ENCODE measurements around the gene PSMB5. TPM values are rescaled to one million over a fixed set of nuclear protein-coding genes. Genes with fewer than 3 reads are reported as not detected.

The PSMB5 gene
- total RNA-seq, 1 experiment from 2014 or later = 224 TPM

DNA sequence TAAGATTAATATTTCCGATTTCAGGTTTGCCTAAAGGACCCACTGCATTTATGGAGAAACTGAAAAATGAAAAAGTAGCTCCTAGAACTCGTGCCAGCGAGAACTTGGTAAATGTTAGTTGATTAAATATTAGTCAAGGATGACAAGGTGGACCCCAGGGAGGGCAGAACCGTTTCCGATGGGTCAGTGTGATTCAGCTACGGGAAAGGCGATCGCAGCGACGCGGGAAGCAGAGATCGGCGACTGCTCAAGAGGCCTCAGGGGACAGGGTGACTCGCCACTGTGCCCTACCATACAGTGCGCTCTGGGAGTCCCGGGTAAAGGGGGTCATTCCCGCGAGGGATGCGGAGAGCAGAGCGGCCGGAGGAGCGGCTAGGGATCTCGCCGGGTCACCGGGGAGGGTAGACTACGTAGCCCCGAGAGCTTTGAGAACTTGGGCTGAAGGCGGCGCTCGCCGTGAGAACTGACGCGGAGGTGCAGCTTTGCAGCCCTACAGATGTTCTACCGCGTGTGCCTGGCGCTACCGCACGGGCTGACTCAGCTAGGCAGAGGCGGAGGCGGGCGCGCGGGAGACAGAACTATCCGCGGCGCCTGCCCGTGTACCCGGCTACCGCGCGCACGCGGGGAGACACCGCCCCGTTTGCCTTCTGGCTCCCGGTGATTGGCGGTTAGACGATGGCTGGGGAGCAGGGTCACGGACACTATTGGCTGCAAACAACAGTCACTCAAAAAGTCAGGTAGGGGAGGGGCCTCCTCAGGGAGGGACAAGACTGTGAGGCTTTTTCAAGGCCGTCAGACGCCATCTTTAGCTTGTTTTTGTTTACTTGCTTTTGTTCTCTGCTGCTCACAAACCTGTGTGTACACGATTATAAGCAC, 27.9 kb downstream of the PSMB5 start (continued):
- TF ChIP-seq ZNF396 (CRISPR knock-in tag; IDR thresholded peaks at IDR 0.05; ENCODE audit: borderline replicate concordance) (0 out of 2 replicates have a peak, but pooled peaks have one; percentile 41), JUN (CRISPR knock-in tag; IDR thresholded peaks at IDR 0.05) (peak; percentile 85; the same call in 1 of the 2 replicates), TEAD4 (CRISPR knock-in tag; IDR thresholded peaks at IDR 0.05) (no peak), JAZF1 (CRISPR knock-in tag; IDR thresholded peaks at IDR 0.05) (no peak), NFYB (CRISPR knock-in tag; conservative IDR thresholded peaks at IDR 0.05; ENCODE audit: low read depth) (peak; percentile 94), SMAD3 (CRISPR knock-in tag; IDR thresholded peaks at IDR 0.05; ENCODE audit: borderline replicate concordance) (no peak), ZNF263 (CRISPR knock-in tag; IDR thresholded peaks at IDR 0.05; ENCODE audit: low read depth) (0 out of 2 replicates have a peak, but pooled peaks have one; percentile 41), FOXK1 (CRISPR knock-in tag; IDR thresholded peaks at IDR 0.05) (peak; percentile 63; the same call in 1 of the 2 replicates), OVOL2 (CRISPR knock-in tag; IDR thresholded peaks at IDR 0.05; ENCODE audit: borderline replicate concordance) (no peak), RELA (CRISPR knock-in tag; IDR thresholded peaks at IDR 0.05; ENCODE audit: borderline replicate concordance) (no peak), FOXP1 (CRISPR knock-in tag; IDR thresholded peaks at IDR 0.05; ENCODE audit: borderline replicate concordance) (peak; percentile 96), ZNF416 (CRISPR knock-in tag; IDR thresholded peaks at IDR 0.05) (no peak), NR2C2 (CRISPR knock-in tag; IDR thresholded peaks at IDR 0.05) (no peak), NFATC4 (CRISPR knock-in tag; IDR thresholded peaks at IDR 0.05) (no peak)
- TF ChIP-seq, protein P1, sequence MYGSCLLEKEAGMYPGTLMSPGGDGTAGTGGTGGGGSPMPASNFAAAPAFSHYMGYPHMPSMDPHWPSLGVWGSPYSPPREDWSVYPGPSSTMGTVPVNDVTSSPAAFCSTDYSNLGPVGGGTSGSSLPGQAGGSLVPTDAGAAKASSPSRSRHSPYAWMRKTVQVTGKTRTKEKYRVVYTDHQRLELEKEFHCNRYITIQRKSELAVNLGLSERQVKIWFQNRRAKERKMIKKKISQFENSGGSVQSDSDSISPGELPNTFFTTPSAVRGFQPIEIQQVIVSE (CRISPR knock-in tag; IDR thresholded peaks at IDR 0.05; ENCODE audit: borderline replicate concordance) = no peak
- TF ChIP-seq, protein P2, sequence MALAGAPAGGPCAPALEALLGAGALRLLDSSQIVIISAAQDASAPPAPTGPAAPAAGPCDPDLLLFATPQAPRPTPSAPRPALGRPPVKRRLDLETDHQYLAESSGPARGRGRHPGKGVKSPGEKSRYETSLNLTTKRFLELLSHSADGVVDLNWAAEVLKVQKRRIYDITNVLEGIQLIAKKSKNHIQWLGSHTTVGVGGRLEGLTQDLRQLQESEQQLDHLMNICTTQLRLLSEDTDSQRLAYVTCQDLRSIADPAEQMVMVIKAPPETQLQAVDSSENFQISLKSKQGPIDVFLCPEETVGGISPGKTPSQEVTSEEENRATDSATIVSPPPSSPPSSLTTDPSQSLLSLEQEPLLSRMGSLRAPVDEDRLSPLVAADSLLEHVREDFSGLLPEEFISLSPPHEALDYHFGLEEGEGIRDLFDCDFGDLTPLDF (CRISPR knock-in tag; IDR thresholded peaks at IDR 0.05) = no peak
- TF ChIP-seq, protein P3, sequence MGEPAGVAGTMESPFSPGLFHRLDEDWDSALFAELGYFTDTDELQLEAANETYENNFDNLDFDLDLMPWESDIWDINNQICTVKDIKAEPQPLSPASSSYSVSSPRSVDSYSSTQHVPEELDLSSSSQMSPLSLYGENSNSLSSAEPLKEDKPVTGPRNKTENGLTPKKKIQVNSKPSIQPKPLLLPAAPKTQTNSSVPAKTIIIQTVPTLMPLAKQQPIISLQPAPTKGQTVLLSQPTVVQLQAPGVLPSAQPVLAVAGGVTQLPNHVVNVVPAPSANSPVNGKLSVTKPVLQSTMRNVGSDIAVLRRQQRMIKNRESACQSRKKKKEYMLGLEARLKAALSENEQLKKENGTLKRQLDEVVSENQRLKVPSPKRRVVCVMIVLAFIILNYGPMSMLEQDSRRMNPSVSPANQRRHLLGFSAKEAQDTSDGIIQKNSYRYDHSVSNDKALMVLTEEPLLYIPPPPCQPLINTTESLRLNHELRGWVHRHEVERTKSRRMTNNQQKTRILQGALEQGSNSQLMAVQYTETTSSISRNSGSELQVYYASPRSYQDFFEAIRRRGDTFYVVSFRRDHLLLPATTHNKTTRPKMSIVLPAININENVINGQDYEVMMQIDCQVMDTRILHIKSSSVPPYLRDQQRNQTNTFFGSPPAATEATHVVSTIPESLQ (CRISPR knock-in tag; IDR thresholded peaks at IDR 0.05) = no peak
- TF ChIP-seq, protein P4, sequence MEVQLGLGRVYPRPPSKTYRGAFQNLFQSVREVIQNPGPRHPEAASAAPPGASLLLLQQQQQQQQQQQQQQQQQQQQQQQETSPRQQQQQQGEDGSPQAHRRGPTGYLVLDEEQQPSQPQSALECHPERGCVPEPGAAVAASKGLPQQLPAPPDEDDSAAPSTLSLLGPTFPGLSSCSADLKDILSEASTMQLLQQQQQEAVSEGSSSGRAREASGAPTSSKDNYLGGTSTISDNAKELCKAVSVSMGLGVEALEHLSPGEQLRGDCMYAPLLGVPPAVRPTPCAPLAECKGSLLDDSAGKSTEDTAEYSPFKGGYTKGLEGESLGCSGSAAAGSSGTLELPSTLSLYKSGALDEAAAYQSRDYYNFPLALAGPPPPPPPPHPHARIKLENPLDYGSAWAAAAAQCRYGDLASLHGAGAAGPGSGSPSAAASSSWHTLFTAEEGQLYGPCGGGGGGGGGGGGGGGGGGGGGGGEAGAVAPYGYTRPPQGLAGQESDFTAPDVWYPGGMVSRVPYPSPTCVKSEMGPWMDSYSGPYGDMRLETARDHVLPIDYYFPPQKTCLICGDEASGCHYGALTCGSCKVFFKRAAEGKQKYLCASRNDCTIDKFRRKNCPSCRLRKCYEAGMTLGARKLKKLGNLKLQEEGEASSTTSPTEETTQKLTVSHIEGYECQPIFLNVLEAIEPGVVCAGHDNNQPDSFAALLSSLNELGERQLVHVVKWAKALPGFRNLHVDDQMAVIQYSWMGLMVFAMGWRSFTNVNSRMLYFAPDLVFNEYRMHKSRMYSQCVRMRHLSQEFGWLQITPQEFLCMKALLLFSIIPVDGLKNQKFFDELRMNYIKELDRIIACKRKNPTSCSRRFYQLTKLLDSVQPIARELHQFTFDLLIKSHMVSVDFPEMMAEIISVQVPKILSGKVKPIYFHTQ (CRISPR knock-in tag; IDR thresholded peaks at IDR 0.05) = no peak
- TF ChIP-seq, protein P5, sequence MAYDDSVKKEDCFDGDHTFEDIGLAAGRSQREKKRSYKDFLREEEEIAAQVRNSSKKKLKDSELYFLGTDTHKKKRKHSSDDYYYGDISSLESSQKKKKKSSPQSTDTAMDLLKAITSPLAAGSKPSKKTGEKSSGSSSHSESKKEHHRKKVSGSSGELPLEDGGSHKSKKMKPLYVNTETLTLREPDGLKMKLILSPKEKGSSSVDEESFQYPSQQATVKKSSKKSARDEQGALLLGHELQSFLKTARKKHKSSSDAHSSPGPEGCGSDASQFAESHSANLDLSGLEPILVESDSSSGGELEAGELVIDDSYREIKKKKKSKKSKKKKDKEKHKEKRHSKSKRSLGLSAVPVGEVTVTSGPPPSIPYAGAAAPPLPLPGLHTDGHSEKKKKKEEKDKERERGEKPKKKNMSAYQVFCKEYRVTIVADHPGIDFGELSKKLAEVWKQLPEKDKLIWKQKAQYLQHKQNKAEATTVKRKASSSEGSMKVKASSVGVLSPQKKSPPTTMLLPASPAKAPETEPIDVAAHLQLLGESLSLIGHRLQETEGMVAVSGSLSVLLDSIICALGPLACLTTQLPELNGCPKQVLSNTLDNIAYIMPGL (CRISPR knock-in tag; IDR thresholded peaks at IDR 0.05) = peak; percentile 88
- TF ChIP-seq, protein P6, sequence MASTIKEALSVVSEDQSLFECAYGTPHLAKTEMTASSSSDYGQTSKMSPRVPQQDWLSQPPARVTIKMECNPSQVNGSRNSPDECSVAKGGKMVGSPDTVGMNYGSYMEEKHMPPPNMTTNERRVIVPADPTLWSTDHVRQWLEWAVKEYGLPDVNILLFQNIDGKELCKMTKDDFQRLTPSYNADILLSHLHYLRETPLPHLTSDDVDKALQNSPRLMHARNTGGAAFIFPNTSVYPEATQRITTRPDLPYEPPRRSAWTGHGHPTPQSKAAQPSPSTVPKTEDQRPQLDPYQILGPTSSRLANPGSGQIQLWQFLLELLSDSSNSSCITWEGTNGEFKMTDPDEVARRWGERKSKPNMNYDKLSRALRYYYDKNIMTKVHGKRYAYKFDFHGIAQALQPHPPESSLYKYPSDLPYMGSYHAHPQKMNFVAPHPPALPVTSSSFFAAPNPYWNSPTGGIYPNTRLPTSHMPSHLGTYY (CRISPR knock-in tag; IDR thresholded peaks at IDR 0.05) = no peak
- TF ChIP-seq, protein P7, sequence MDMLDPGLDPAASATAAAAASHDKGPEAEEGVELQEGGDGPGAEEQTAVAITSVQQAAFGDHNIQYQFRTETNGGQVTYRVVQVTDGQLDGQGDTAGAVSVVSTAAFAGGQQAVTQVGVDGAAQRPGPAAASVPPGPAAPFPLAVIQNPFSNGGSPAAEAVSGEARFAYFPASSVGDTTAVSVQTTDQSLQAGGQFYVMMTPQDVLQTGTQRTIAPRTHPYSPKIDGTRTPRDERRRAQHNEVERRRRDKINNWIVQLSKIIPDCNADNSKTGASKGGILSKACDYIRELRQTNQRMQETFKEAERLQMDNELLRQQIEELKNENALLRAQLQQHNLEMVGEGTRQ (CRISPR knock-in tag; IDR thresholded peaks at IDR 0.05) = no peak
- TF ChIP-seq, protein P8, sequence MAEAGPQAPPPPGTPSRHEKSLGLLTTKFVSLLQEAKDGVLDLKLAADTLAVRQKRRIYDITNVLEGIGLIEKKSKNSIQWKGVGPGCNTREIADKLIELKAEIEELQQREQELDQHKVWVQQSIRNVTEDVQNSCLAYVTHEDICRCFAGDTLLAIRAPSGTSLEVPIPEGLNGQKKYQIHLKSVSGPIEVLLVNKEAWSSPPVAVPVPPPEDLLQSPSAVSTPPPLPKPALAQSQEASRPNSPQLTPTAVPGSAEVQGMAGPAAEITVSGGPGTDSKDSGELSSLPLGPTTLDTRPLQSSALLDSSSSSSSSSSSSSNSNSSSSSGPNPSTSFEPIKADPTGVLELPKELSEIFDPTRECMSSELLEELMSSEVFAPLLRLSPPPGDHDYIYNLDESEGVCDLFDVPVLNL (CRISPR knock-in tag; IDR thresholded peaks at IDR 0.05; ENCODE audit: borderline replicate concordance, low read depth) = peak; percentile 85
- TF ChIP-seq, protein P9, sequence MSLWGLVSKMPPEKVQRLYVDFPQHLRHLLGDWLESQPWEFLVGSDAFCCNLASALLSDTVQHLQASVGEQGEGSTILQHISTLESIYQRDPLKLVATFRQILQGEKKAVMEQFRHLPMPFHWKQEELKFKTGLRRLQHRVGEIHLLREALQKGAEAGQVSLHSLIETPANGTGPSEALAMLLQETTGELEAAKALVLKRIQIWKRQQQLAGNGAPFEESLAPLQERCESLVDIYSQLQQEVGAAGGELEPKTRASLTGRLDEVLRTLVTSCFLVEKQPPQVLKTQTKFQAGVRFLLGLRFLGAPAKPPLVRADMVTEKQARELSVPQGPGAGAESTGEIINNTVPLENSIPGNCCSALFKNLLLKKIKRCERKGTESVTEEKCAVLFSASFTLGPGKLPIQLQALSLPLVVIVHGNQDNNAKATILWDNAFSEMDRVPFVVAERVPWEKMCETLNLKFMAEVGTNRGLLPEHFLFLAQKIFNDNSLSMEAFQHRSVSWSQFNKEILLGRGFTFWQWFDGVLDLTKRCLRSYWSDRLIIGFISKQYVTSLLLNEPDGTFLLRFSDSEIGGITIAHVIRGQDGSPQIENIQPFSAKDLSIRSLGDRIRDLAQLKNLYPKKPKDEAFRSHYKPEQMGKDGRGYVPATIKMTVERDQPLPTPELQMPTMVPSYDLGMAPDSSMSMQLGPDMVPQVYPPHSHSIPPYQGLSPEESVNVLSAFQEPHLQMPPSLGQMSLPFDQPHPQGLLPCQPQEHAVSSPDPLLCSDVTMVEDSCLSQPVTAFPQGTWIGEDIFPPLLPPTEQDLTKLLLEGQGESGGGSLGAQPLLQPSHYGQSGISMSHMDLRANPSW (CRISPR knock-in tag; conservative IDR thresholded peaks at IDR 0.05; ENCODE audit: low read depth) = no peak
